ENCODE measurements around the gene TRPT1. TPM values are rescaled to one million over a fixed set of nuclear protein-coding genes. Genes with fewer than 3 reads are reported as not detected.

The TRPT1 gene
- total RNA-seq, 1 donor from 2014 or later, result 110 TPM

DNA sequence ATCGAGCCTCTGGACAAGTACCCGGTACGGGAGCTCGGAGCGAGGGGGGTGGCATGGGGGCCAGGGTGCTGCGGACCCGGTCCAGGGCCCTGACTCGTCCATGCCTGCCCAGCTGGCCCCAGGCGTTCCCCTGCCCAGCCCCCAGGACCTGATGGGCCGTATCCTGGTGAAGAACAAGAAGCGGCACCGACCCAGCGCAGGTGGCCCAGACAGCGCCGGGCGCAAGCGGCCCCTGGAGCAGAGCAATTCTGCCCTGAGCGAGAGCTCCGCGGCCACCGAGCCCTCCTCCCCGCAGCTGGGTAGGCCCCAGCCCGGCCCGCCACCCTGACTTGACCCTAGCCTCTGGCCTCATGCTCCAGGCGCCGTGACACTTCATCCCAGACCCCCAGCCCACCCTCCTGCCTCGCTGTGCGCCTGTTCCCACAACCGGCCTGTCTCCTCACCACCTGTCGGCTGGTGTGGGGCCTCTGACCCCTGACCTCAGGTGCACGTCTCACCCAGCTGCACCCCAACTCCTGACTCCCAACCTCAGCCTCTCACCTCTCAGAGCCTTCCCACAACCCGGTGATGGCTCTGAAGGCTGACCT is 33.1 kb upstream of the TRPT1 start:
- no peak for DNase-seq (ENCODE audit: low read depth)

DNA sequence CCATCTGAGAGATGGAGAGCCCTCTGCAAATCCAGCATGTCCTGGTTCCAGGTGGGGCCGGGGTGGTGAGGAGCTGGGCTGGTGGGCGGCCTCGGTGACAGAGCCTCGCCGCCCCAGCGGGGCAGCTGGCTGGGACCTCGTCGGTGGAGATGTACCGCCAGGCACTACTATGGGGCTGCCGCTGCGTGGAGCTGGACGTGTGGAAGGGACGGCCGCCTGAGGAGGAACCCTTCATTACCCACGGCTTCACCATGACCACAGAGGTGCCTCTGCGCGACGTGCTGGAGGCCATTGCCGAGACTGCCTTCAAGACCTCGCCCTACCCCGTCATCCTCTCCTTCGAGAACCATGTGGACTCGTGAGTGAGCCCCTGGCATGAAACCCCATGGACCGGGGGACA is 32.4 kb upstream of the TRPT1 start:
- DNase-seq (ENCODE audit: low read depth), result no peak

- no peak for DNase-seq (ENCODE audit: low read depth)
Observed at GRCh38 chr11:64256300-64256699, 30.3 kb upstream of the TRPT1 start.

DNA sequence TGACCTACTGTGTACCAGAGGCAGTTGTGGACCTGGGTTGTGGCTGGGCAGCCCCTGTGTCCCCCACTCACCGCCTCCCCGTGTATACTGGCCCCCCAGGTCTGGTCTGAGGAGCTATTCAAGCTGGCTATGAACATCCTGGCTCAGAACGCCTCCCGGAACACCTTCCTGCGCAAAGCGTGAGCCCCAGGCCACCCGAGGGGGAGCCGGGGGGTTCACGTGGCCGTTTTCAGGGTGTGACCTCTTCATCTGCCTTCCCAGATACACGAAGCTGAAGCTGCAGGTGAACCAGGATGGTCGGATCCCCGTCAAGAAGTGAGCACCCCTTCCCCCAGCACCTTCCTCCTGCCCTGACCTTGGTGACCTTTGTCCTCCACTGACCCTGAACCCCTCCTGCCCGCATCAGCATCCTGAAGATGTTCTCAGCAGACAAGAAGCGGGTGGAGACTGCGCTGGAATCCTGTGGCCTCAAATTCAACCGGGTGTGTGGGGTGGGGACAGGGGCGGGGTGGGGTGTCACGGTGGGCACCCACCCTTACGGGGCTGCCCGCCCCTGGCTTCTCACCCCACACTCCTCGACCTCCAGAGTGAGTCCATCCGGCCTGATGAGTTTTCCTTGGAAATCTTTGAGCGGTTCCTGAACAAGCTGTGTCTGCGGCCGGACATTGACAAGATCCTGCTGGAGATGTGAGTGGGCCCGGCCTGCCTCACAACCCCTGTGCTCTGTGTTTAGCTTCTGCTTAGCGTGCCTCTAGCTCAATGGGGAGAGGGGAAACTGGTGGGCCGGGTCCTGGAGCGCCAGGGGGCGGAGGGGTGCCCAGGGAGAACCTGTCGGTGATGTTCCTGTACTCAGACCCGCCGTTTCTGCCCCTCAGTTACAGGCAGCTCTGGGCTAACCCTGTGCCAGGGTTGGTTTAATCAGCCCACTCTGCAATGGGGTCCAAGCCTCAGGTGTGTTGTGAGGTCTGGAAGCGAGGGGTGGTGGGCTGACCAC is 29.4 kb upstream of the TRPT1 start:
- DNase-seq (ENCODE audit: low read depth), result no peak

DNA sequence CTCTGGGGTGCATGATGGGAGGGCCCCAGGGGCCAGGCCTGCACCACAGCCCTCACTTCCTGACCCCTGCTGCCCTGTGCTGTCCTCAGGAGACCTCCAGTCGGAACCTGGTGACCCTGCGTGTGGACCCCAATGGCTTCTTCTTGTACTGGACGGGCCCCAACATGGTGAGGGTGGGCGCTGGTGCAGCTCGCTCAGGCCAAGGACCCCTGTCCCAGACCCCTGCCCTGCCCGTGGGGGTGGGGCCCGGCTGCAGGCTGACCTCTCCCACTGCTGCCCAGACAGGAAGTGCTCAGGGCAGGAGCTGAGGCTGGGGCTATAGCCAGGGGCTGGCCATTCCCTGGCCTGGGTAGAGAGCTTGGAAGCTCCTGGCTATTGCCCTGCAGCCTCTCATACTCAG is 28.3 kb upstream of the TRPT1 start:
- no peak for DNase-seq (ENCODE audit: low read depth)

GRCh38 chr11:64253481-64253880 is 27.5 kb upstream of the TRPT1 start:
- DNase-seq (ENCODE audit: low read depth), result peak; percentile 63

- DNase-seq (ENCODE audit: low read depth), result no peak
Observed at GRCh38 chr11:64253043-64253442, 27.1 kb upstream of the TRPT1 start.

- DNase-seq (ENCODE audit: low read depth), result peak; percentile 42
Observed at GRCh38 chr11:64252003-64252872, 26.3 kb upstream of the TRPT1 start.

- DNase-seq (ENCODE audit: low read depth), result no peak
Observed at GRCh38 chr11:64251753-64252002, 25.7 kb upstream of the TRPT1 start.

DNA sequence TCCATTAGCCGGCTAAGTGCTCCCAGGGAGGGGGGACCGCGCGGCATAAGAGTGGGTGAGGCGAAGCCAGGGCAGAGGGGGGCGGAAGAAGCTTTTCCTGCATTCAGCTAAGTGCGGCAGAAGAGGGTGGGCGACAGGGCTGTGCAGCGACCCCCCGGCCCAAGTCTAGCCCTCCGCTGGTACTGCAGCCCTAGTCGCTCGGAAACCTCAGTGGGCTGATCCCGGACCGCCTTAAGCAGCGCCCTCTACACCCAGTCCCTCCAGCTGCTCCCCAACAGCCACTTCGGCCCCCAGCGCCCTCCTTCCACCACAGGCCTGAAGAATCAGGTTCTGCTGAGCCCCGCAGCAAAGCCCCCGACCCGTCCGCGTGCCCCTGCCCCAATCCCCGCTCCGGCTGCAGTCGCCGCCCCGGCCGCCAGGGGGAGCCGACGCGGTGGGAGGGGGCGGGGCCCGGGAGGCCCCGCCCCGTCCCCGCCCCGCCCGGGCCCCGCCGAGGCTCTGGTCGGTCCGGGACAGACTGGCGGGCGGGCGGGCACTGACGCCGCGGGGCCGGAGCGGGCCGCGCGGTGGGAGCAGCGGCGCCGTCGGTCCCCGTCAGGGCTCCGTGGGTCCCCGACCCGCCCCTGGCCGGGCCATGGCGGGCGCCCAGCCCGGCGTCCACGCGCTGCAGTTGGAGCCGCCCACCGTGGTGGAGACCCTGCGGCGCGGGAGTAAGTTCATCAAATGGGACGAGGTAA is 25.2 kb upstream of the TRPT1 start, which contains the start of gene PLCB3:
PLCB3 (plus strand) TSS at position 515 of the 737 bp plus-strand sequence; CDS start at position 635, 120 bp downstream.
- peak; percentile 54 for DNase-seq (ENCODE audit: low read depth)

DNA sequence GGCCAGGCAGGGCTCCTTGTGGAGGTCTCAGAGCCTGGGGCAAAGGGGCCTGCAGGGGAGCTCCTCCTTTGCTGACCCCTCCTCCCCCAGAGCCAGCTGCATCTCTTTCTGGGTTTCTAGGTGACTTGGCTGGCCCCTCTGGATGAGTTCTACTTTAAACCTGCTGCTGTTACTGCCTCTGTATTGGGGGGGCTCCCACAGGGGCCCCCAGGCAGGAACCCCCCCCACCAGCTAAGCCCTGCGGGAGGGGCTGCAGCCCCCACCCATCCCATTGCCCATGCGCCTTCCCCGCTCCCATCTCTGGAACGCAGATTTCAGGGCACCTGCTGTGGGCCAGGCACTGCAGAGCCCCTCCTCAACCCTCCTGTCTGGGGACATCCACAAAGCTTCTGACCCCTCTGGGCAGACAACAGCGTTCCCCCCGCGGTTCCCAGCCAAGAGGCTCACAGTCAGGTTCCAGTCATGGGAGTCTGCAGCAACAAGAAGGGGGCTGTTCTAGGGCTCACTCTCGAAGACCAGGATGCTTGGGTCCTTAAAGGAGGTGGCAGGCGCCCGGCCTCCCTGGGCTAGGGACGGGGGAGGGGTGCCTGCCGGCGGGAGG is 24.5 kb upstream of the TRPT1 start:
- no peak for DNase-seq (ENCODE audit: low read depth)

DNA sequence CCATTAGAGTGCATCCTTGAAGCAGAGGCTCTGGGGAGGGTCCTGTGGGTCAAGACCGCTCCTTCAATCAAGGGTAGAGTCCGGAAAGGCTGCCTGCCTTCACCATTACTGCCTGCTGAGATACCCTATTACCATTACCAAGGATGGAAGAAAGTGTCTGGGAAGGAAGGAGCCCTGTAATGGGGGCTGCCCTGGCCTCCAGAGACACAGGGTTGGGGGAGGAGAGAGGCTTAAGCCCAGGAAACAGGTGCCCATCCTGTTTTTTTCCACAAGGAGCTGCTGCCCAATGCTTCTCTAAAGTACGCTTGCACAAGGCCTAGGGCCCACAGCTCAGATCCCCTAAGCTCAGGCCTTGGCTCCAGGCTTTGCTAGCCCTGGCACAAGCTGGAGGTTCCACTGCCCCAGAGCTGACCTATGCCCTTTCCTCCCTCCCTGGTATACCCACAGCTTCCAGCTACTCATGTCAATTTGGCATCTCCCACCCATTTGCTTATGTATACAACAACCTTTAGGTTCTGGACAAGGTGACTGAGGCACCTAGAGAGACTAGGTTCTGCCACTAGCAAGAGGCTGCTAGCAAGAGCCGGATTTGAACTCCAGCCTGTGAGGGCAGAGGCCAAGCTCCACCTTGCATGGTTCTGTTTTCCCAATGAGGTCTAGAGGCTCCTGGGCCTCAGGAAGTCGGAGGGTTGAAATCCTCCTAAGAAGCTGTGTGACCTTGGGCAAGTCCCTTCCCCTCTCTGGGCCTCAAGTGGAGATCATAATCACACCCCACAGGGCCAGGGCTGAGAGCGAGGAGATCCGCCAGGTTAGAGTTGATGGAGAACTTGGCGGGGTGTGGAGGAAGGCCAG is 23.8 kb upstream of the TRPT1 start:
- no peak for DNase-seq (ENCODE audit: low read depth)

DNA sequence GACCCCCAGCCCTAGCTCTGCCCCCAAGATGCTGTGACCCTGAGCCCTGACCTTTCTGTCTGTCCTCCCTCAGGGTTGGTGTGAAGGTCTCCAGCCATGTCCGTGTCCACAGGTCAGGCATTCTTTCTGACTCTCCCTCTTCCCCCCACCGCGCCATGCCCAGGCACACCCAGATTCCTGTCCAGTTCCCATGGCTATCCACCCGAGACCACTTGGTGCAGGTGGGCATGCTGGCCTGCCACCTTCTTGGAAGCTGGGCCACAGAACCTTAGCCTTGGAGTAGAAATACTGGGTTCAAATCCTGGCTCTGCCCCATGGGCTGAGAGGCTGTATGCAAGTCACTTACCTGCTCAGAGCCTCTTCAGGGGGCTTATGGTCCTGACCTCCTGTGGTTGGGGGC is 23.1 kb upstream of the TRPT1 start:
- no peak for DNase-seq (ENCODE audit: low read depth)

GRCh38 chr11:64248578-64248977 is 22.6 kb upstream of the TRPT1 start:
- no peak for DNase-seq (ENCODE audit: low read depth)

- no peak for DNase-seq (ENCODE audit: low read depth)
Observed at GRCh38 chr11:64247729-64248531, 21.9 kb upstream of the TRPT1 start.

DNA sequence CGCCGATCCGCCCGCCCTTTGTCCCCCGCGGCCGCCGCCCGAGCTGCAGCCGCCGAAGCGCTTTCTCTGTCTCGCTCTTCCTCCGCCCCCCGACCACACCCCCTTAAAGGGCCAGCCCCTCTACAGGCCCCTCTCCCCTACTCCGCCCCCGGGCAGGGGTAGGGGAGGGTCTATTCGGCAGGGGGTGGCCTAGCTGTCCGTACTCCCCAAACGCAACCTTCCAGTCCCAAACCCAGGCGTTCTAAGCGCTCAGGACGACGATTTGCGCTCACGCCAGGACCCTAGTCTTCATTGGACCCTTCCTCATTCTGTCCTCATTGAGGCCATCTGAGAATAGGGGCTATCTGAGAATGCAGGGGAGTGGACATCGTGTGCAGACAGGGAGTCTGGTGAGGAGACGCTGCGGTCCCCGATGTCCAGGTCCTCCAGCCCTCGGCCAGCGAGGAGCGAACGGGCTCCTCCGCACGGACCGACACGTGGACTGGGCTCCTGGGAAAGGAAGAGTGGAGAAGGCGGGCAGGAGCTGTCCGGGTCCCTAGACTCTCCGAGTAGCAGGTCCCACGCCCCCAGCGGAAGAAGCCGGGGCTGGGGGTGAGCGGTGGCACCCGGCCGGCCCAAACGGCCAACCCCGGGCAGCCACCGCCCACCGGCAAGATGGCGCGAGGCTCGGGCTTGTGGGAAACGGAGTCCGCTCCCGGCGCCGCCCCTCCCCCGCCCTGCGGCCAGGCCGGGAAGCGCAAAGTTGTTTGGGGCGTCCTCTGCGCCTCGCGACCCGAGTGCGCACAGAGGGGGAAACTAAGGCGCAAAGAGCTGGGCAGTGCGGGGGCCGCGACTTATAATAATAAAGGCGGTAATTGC is 21.1 kb upstream of the TRPT1 start, which contains the start of gene PPP1R14B:
PPP1R14B (minus strand) TSS at position 73 of the 858 bp plus-strand sequence. CDS start 270 bp downstream, outside the sequence.
- peak; percentile 93 for DNase-seq (ENCODE audit: low read depth)

- DNase-seq (ENCODE audit: low read depth), result peak; percentile 41
Observed at GRCh38 chr11:64246621-64246870, 20.6 kb upstream of the TRPT1 start.
